ENCODE measurements around the gene ESYT1.

Gene ESYT1

DNA sequence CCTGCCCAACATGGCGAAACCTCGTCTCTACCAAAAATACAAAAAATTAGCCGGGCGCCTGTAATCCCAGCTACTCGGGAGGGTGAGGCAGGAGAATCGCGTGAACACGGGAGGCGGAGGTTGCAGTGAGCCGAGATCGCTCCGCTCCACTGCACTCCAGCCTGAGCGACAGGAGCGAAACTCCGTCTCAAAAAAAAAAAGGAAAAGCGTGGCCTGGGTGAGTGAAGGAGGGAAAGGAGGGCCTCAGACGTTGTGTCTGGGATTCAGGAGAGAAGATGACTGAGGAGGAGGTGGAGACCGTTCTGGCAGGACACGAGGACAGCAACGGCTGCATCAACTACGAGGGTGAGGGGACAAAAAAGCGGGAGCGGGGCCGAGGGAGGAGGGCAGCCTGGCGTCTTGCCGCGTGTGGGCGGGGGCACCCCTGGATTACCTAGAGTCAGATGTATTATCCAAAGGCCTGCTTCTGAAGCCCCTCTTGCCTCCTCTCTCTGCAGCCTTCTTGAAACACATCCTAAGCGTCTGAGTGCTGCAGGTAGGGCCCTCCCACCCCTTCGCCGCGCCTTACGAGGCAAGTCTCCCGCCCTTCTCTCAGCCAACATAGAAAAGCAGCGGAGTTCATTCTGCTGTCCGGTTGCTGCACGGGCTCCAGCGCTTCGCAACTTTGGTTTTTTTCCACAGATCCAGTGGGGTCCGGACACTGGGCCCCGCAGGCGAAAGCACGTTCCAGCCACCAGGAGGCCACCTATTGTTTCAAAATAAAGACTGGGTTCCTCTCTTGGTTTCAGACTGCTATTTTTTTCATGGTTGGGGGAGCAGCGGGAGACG, 29.3 kb downstream of the ESYT1 start:
- Histone ChIP-seq H3K9ac (ENCODE audit: low read depth, low read length, poor library complexity, severe bottlenecking) (peak overlapping the region; percentile 94), H3K4me1 (ENCODE audit: insufficient read depth, low read length, poor library complexity, severe bottlenecking) (peaks cover 43% of the 10 kb centered on the region), H2AFZ (ENCODE audit: low read length) (peak overlapping the region; percentile 79), H3K36me3 (ENCODE audit: insufficient read depth, low read length) (peaks cover 29% of the 10 kb centered on the region; the same call in 1 of the 2 replicates), H3K9me3 (ENCODE audit: insufficient read depth, low read depth, low read length) (no peaks in the 10 kb centered on the region), H3K4me2 (ENCODE audit: low read depth, low read length, poor library complexity, severe bottlenecking) (peak overlapping the region; percentile 90), H3K27me3 (ENCODE audit: insufficient read depth, low read length, poor library complexity, severe bottlenecking) (no peaks in the 10 kb centered on the region), H3K9me2 (replicated peaks; ENCODE audit: low read depth, low read length) (no peaks in the 10 kb centered on the region), H4K20me1 (ENCODE audit: insufficient read depth, low read length, poor library complexity, severe bottlenecking) (peaks cover 40% of the 10 kb centered on the region), H3K4me3 (ENCODE audit: low read length, poor library complexity, severe bottlenecking) (peak overlapping the region; percentile 82), H3F3A (ENCODE audit: low read depth) (no peaks in the 10 kb centered on the region), H3K79me2 (ENCODE audit: insufficient read depth, low read length) (peaks cover 74% of the 10 kb centered on the region)
- TF ChIP-seq, protein P1, sequence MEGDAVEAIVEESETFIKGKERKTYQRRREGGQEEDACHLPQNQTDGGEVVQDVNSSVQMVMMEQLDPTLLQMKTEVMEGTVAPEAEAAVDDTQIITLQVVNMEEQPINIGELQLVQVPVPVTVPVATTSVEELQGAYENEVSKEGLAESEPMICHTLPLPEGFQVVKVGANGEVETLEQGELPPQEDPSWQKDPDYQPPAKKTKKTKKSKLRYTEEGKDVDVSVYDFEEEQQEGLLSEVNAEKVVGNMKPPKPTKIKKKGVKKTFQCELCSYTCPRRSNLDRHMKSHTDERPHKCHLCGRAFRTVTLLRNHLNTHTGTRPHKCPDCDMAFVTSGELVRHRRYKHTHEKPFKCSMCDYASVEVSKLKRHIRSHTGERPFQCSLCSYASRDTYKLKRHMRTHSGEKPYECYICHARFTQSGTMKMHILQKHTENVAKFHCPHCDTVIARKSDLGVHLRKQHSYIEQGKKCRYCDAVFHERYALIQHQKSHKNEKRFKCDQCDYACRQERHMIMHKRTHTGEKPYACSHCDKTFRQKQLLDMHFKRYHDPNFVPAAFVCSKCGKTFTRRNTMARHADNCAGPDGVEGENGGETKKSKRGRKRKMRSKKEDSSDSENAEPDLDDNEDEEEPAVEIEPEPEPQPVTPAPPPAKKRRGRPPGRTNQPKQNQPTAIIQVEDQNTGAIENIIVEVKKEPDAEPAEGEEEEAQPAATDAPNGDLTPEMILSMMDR (conservative IDR thresholded peaks at IDR 0.05; ENCODE audit: low read length): peak; percentile 47
- no peak for TF ChIP-seq EZH2phosphoT487 (IDR thresholded peaks at IDR 0.05; ENCODE audit: borderline replicate concordance)

DNA sequence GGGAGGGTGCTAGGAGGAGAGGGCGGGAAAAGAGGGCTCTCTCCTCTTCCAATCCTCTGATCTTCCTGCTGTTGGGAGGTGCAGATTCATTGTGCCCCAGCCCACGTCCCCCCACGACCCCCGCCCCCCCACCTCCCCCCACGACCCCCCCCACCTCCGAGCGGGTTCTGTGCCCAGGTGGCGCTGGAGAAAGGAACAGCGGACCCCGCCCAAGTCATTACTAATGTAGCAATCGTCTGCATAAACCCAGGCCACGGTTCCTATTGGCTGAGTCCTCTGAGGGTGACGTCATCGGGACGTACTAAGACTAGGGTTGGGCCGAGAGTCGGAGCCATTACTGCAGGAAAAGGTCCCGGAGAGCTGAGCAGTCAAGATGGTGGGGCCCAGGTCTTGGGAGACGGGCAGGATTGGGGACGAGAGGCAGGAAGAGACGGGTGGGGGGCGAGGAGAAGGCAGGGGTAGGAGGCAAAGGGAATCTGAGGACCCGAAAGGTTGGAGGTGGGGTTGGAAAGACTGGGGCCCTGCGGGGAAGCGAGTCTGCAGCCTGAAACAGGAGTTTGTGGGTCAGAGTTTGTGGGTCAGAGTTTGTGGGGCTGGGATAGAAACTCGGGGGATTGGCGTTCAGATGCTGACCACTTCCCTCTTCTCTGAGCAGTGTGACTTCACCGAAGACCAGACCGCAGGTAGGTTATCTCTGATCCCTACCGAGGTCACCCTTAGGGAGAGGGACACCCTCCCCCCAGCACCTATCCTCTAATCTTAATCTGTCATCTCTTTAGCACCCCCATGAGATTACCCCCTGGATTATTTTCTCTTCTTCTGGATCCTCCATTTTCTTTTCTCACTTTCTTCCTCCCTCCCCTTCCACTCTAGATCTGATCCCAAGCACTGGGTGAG, 30.2 kb downstream of the ESYT1 start, which contains the start of gene MYL6:
Gene MYL6 (plus strand): TSS at position 331 of the 897 bp plus-strand sequence. CDS start 43 bp downstream, at position 374.
- Histone ChIP-seq H3K9me3 (ENCODE audit: insufficient read depth, low read depth, low read length) (no peaks in the 10 kb centered on the region), H3K27me3 (ENCODE audit: insufficient read depth, low read length, poor library complexity, severe bottlenecking) (no peaks in the 10 kb centered on the region), H3K9me2 (replicated peaks; ENCODE audit: low read depth, low read length) (no peaks in the 10 kb centered on the region), H3K9ac (ENCODE audit: low read depth, low read length, poor library complexity, severe bottlenecking) (peak within 1 kb of the TSS; percentile 94), H3K36me3 (ENCODE audit: insufficient read depth, low read length) (peaks cover 37% of the 10 kb centered on the region; the same call in 1 of the 2 replicates), H3K4me3 (ENCODE audit: low read length, poor library complexity, severe bottlenecking) (peak within 1 kb of the TSS; percentile 98), H4K20me1 (ENCODE audit: insufficient read depth, low read length, poor library complexity, severe bottlenecking) (peaks cover 44% of the 10 kb centered on the region), H3F3A (ENCODE audit: low read depth) (no peaks in the 10 kb centered on the region), H3K4me1 (ENCODE audit: insufficient read depth, low read length, poor library complexity, severe bottlenecking) (peaks cover 37% of the 10 kb centered on the region), H3K4me2 (ENCODE audit: low read depth, low read length, poor library complexity, severe bottlenecking) (peak within 1 kb of the TSS; percentile 93), H3K79me2 (ENCODE audit: insufficient read depth, low read length) (peaks cover 65% of the 10 kb centered on the region), H2AFZ (ENCODE audit: low read length) (peak within 1 kb of the TSS; percentile 79)
- TF ChIP-seq, protein P1 (conservative IDR thresholded peaks at IDR 0.05; ENCODE audit: low read length): no peak
- TF ChIP-seq EZH2phosphoT487 (IDR thresholded peaks at IDR 0.05; ENCODE audit: borderline replicate concordance): no peak

DNA sequence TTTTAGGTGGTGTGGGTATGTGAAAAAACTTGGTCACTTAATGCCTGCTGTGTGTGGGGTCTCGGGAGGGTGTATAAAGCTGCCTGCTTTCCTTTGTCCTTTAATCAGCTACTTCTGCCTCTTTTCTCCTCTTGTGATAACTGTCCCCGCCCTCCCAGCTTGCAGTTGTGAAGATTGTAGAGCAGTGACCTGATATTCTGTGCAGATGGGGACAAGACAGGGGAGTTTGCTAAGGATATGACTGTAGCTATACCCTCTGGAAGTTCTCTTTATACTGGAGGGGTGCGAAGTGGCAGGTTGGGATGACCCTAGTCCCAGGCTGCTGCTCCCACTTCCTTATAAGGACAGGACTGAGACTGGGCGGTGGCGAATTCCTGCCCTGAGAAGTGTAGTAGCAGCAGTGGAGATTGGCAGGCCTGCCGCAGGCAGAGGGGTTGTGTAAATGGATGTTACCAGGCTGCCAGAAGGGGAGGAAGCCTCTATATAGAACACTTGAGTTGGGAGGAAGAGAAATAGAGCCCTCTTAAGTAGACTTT, 30.9 kb downstream of the ESYT1 start:
- no peaks in the 10 kb centered on the region for H3K9me3 ChIP-seq (ENCODE audit: insufficient read depth, low read depth, low read length)
- peak overlapping the region; percentile 94 for H3K9ac ChIP-seq (ENCODE audit: low read depth, low read length, poor library complexity, severe bottlenecking)
- peak overlapping the region; percentile 93 for H3K4me2 ChIP-seq (ENCODE audit: low read depth, low read length, poor library complexity, severe bottlenecking)
- H3K79me2 ChIP-seq (ENCODE audit: insufficient read depth, low read length): peaks cover 58% of the 10 kb centered on the region
- no peaks in the 10 kb centered on the region for H3K27me3 ChIP-seq (ENCODE audit: insufficient read depth, low read length, poor library complexity, severe bottlenecking)
- no peaks in the 10 kb centered on the region for H3K9me2 ChIP-seq (replicated peaks; ENCODE audit: low read depth, low read length)
- H3K36me3 ChIP-seq (ENCODE audit: insufficient read depth, low read length): peaks cover 44% of the 10 kb centered on the region; the same call in 1 of the 2 replicates
- peak overlapping the region; percentile 98 for H3K4me3 ChIP-seq (ENCODE audit: low read length, poor library complexity, severe bottlenecking)
- no peaks in the 10 kb centered on the region for H3F3A ChIP-seq (ENCODE audit: low read depth)
- no peak overlapping the region for H2AFZ ChIP-seq (ENCODE audit: low read length)
- H3K4me1 ChIP-seq (ENCODE audit: insufficient read depth, low read length, poor library complexity, severe bottlenecking): peaks cover 30% of the 10 kb centered on the region
- TF ChIP-seq, protein P1 (conservative IDR thresholded peaks at IDR 0.05; ENCODE audit: low read length): no peak
- TF ChIP-seq EZH2phosphoT487 (IDR thresholded peaks at IDR 0.05; ENCODE audit: borderline replicate concordance): no peak
- H4K20me1 ChIP-seq (ENCODE audit: insufficient read depth, low read length, poor library complexity, severe bottlenecking): peaks cover 44% of the 10 kb centered on the region
